Sigmoid colon (tissue), 7 donors: Measurements from ENCODE around the gene PPARD. TPM values are rescaled to one million over a fixed set of nuclear protein-coding genes. Genes with fewer than 3 reads are reported as not detected.
A peak's percentile ranks its signal among the peaks of the same experiment; 100 is the strongest.

Experiments
- DNase-seq: peaks from one replicate; pipeline ENCODE4 v3.0.0-alpha.2; 2019
- H3K27ac ChIP-seq, 4 donors: fragments of 200-600 bp; sonication (generic); one replicate each; pipeline ENCODE4 v1.5.1; 2016 to 2019; ENCODE audit warnings: mild to moderate bottlenecking in 1 of 4
- H3K27me3 ChIP-seq, 3 donors: fragments of 200-600 bp; sonication (generic); one replicate each; pipeline ENCODE4 v1.5.1; 2019; ENCODE audit warnings: mild to moderate bottlenecking in 1 of 3
- H3K36me3 ChIP-seq, 4 donors: fragments of 200-600 bp; sonication (generic); one replicate each; pipeline ENCODE4 v1.5.1; 2016 to 2019
- H3K4me1 ChIP-seq, 4 donors: fragments of 200-600 bp; sonication (generic); one replicate each; pipeline ENCODE4 v1.5.1; 2017 to 2019
- H3K4me3 ChIP-seq, 4 donors: fragments of 200-600 bp; sonication (generic); one replicate each; pipeline ENCODE4 v1.5.1; 2017 to 2019; ENCODE audit warnings: mild to moderate bottlenecking in 2 of 4, moderate library complexity in 1 of 4
- H3K9me3 ChIP-seq, 4 donors: fragments of 200-600 bp in 3 of 4; sonication (generic) in 3 of 4; one replicate each; pipeline versions ENCODE4 v1.5.1 to v1.6.1; 2013 to 2019
- CTCF ChIP-seq, 4 experiments: fragments of 450-650 bp in 3 of 4; fragments of 200-600 bp in 1 of 4; IDR thresholded peaks; one replicate each; pipeline ENCODE4 v1.5.1; 2016 to 2019; ENCODE audit warnings: antibody characterized with exemption in 4 of 4, mild to moderate bottlenecking in 3 of 4, moderate library complexity in 2 of 4
- EP300 ChIP-seq, 4 donors: sonication (generic); formaldehyde crosslinking; IDR thresholded peaks; one replicate each; pipeline ENCODE4 v1.6.1; 2017; ENCODE audit warnings: antibody characterized with exemption in 4 of 4
- POLR2A ChIP-seq, 2 donors: fragments of 450-650 bp; IDR thresholded peaks; one replicate each; pipeline ENCODE4 v1.6.1; 2016; ENCODE audit warnings: antibody characterized with exemption in 2 of 2, mild to moderate bottlenecking in 2 of 2, moderate library complexity in 2 of 2
- POLR2AphosphoS5 ChIP-seq, 4 donors: sonication (generic); formaldehyde crosslinking; IDR thresholded peaks; one replicate each; pipeline ENCODE4 v1.6.1; 2017; ENCODE audit warnings: antibody characterized with exemption in 4 of 4
- WGBS, 2 donors: extraction: QIAGEN DNeasy Blood & Tissue Kit; methylation state at CpG; one replicate each; pipeline ENCODE4 v1.1.7; 2013; 5-methylcytosine and 5-hydroxymethylcytosine counted together
- intact Hi-C: fragments of 100-400 bp; cut with DNase I; formaldehyde crosslinking; loops from one replicate; pipeline ENCODE4 v1.15.1; 2023
- polyA plus RNA-seq, 3 donors: library from polyadenylated mRNA; stranded (reverse); fragments of 200-250 nt; gene quantifications; one replicate each; pipeline ENCODE4 v1.2.3, GENCODE V29; 2013
- total RNA-seq, 4 donors: library from RNA; depleted of rRNA; stranded (reverse); fragments of >200 nt; gene quantifications; one replicate each; pipeline ENCODE4 v1.1.0, GENCODE V29; 2016
- donor health status: healthy with polysubstance abuse.
- donor health status: Bipolar disorder and iron deficiency.
- donor health status: healthy.

Gene PPARD
- total and polyA plus RNA-seq, 7 donors: 5.8 to 75.4 (median 16.8) TPM

- TF ChIP-seq CTCF (IDR thresholded peaks at IDR 0.05): no peak
- TF ChIP-seq EP300 (IDR thresholded peaks at IDR 0.05): no peak
- TF ChIP-seq POLR2AphosphoS5 (IDR thresholded peaks at IDR 0.05): no peak
- no peak for TF ChIP-seq POLR2A (IDR thresholded peaks at IDR 0.05)
- H3K27ac ChIP-seq: no peak overlapping the region
- intact Hi-C loops: loop anchor here (5.0 kb wide), 1 partner anchor 47 kb away; the partner anchor contains the start of gene PPARD
- no peaks in the 10 kb centered on the region for H3K27me3 ChIP-seq
- DNase-seq: peak; percentile 52
- WGBS, 2 donors: 61 to 68% methylated on average over 3 of the region's 3 CpGs
- H3K9me3 ChIP-seq: no peaks in the 10 kb centered on the region
- H3K4me3 ChIP-seq: no peak overlapping the region
- peaks cover 20 to 49% (median 22%) of the 10 kb centered on the region in 4 donors for H3K36me3 ChIP-seq
- peaks cover 0 to 14% (median 13%) of the 10 kb centered on the region in 4 donors for H3K4me1 ChIP-seq
Observed at GRCh38 chr6:35295521-35296315, 46.6 kb upstream of the PPARD start.

- TF ChIP-seq EP300 (IDR thresholded peaks at IDR 0.05): no peak
- no peak for TF ChIP-seq POLR2A (IDR thresholded peaks at IDR 0.05)
- no peak for TF ChIP-seq POLR2AphosphoS5 (IDR thresholded peaks at IDR 0.05)
- TF ChIP-seq CTCF (IDR thresholded peaks at IDR 0.05): no peak
- peak; percentile 49 for DNase-seq
- Histone ChIP-seq H3K36me3 (peaks cover 8 to 36% (median 12%) of the 10 kb centered on the region in 4 donors), H3K9me3 (no peaks in the 10 kb centered on the region), H3K4me1 (peaks cover 0 to 14% (median 13%) of the 10 kb centered on the region in 4 donors), H3K27me3 (no peaks in the 10 kb centered on the region), H3K4me3 (no peak overlapping the region), H3K27ac (peak overlapping the region in 3 of 4 donors; percentile 39 to 54 (median 48))
- intact Hi-C loops: loop anchor here (5.0 kb wide), 1 partner anchor 45 kb away; the partner anchor contains the start of gene PPARD
- WGBS, 2 donors: 58 to 60% methylated on average over 6 of the region's 6 CpGs
Observed at GRCh38 chr6:35296931-35297600, 45.3 kb upstream of the PPARD start.

GRCh38 chr6:35297601-35298481 is 44.5 kb upstream of the PPARD start, which contains the start of gene DEF6:
Gene DEF6 (plus strand): TSS chr6:35297818. CDS start chr6:35297857, 39 bp downstream.
- DNase-seq: peak; percentile 90
- TF ChIP-seq CTCF (IDR thresholded peaks at IDR 0.05): peak; percentile 29 to 49 (median 40)
- TF ChIP-seq EP300 (IDR thresholded peaks at IDR 0.05): no peak
- TF ChIP-seq POLR2AphosphoS5 (IDR thresholded peaks at IDR 0.05): peak in 3 of 4 donors; percentile 32 to 52 (median 46)
- Histone ChIP-seq H3K4me3 (peak within 1 kb of the TSS in 3 of 4 donors; percentile 24 to 42 (median 41)), H3K4me1 (peaks cover 0 to 14% (median 13%) of the 10 kb centered on the region in 4 donors), H3K36me3 (peaks cover 0 to 28% (median 8%) of the 10 kb centered on the region in 4 donors), H3K27ac (peak within 1 kb of the TSS; percentile 39 to 54 (median 48)), H3K9me3 (no peaks in the 10 kb centered on the region), H3K27me3 (no peaks in the 10 kb centered on the region)
- WGBS, 2 donors: 7 to 11% methylated on average over 35 of the region's 35 CpGs
- intact Hi-C loops: loop anchor here (5.0 kb wide), 1 partner anchor 44 kb away; the partner anchor contains the start of gene PPARD

GRCh38 chr6:35298625-35299140 is 43.7 kb upstream of the PPARD start:
- Histone ChIP-seq H3K4me1 (peaks cover 0 to 14% (median 13%) of the 10 kb centered on the region in 4 donors), H3K36me3 (peaks cover 0 to 20% (median 5%) of the 10 kb centered on the region in 4 donors), H3K4me3 (peak overlapping the region in 1 of 4 donors; percentile 41), H3K27ac (peak overlapping the region in 1 of 4 donors; percentile 39), H3K9me3 (no peaks in the 10 kb centered on the region), H3K27me3 (no peaks in the 10 kb centered on the region)
- peak; percentile 34 for DNase-seq
- intact Hi-C loops: loop anchor here (5.0 kb wide), 1 partner anchor 44 kb away; the partner anchor contains the start of gene PPARD
- no peak for TF ChIP-seq POLR2A (IDR thresholded peaks at IDR 0.05)
- no peak for TF ChIP-seq EP300 (IDR thresholded peaks at IDR 0.05)
- no peak for TF ChIP-seq CTCF (IDR thresholded peaks at IDR 0.05)
- TF ChIP-seq POLR2AphosphoS5 (IDR thresholded peaks at IDR 0.05): no peak
- 57 to 83% methylated on average over 6 of the region's 6 CpGs for WGBS, 2 donors
